ENCODE data around the gene JCAD. TPM values are rescaled to one million over a fixed set of nuclear protein-coding genes. Genes with fewer than 3 reads are reported as not detected.

JCAD gene
- total and polyA plus RNA-seq, 2 of the 8 experiments (the other 6 are each of a cell fraction or from before 2014, with no cell fraction given): 0.56 to 5.2 TPM

DNA sequence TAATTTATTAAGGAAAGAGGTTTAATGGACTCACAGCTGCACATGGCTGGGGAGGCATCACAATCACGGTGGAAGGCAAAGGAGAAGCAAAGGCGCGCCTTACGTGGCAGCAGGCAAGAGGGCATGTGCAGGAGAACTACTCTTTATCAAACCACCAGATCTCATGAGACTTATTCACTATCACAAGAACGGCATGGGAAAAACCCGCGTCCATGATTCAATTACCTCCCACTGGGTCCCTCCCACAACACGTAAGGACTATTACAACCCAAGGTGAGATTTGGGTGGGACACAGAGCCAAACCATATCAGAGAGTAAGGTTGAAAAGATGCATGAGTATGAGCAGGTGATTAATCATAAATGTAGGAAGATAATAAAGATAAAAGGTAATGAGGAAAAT, 3.2 kb upstream of the JCAD start:
- FAIRE-seq (no peak), DNase-seq (ENCODE audit: low read depth in 1 of 2, low spot score in 2 of 2) (no peak)
- Histone ChIP-seq H3K9ac (replicated peaks in 1 of 4; ENCODE audit: extremely low read depth in 1 of 4, low read depth in 3 of 4, low read length in 3 of 4) (no peak overlapping the region), H2BK120ac (replicated peaks; ENCODE audit: low read depth, low read length) (no peak overlapping the region), H2AK5ac (ENCODE audit: low read depth, low read length) (no peak overlapping the region), H4K5ac (ENCODE audit: insufficient read length, low read depth, low read length) (no peak overlapping the region), H3K79me2 (ENCODE audit: control insufficient read depth in 1 of 2, insufficient read depth in 2 of 2, low read length in 2 of 2) (no peaks in the 10 kb centered on the region), H2BK20ac (ENCODE audit: low read length) (no peak overlapping the region), H4K91ac (replicated peaks; ENCODE audit: insufficient read length, low read length) (no peak overlapping the region), H3K4me3 (ENCODE audit: extremely low read depth in 1 of 4, insufficient read depth in 2 of 4, low read depth in 3 of 4, low read length in 4 of 4) (no peak overlapping the region), H2BK15ac (ENCODE audit: low read length) (no peak overlapping the region), H3K36me3 (ENCODE audit: control insufficient read depth in 2 of 4, insufficient read depth in 4 of 4, low read length in 3 of 4) (0 out of 8 replicates have a peak, but pooled peaks cover 0 to 3% (median 0%) of the 10 kb centered on the region in 4 experiments), H2BK5ac (ENCODE audit: low read depth, low read length) (no peak overlapping the region), H3K79me1 (ENCODE audit: low read depth, low read length) (no peaks in the 10 kb centered on the region), H3K9me3 (ENCODE audit: insufficient read depth in 2 of 2, low read depth in 1 of 2, low read length in 1 of 2) (no peaks in the 10 kb centered on the region), H3K4me2 (ENCODE audit: insufficient read depth in 1 of 2, low read depth in 2 of 2, low read length in 2 of 2) (no peak overlapping the region), H3K4me1 (replicated peaks in 1 of 4; ENCODE audit: control insufficient read depth in 3 of 4, insufficient read depth in 4 of 4, low read length in 3 of 4) (peaks cover 0 to 11% (median 8%) of the 10 kb centered on the region in 4 experiments; a peak in 6 of 7 replicates), H4K20me1 (replicated peaks in 1 of 2; ENCODE audit: control insufficient read depth in 1 of 2, insufficient read depth in 2 of 2, low read length in 2 of 2) (peaks cover 0 to 4% of the 10 kb centered on the region in 2 experiments), H3K23ac (ENCODE audit: insufficient read length) (no peak overlapping the region), H3K18ac (ENCODE audit: extremely low read depth, low read length) (no peak overlapping the region), H3K56ac (replicated peaks; ENCODE audit: insufficient read length, low read depth, low read length) (no peak overlapping the region), H3K27ac (ENCODE audit: low read depth, low read length) (no peak overlapping the region), H2BK12ac (ENCODE audit: low read depth, low read length) (no peak overlapping the region), H3K23me2 (ENCODE audit: low read depth, low read length) (peaks cover 15% of the 10 kb centered on the region), H3K4ac (replicated peaks; ENCODE audit: insufficient read length, low read depth, low read length) (no peak overlapping the region), H3K14ac (ENCODE audit: insufficient read length) (no peak overlapping the region), H4K8ac (ENCODE audit: extremely low read depth, insufficient read depth, low read length) (no peak overlapping the region), H3K27me3 (replicated peaks in 1 of 4; ENCODE audit: control insufficient read depth in 3 of 4, extremely low read depth in 1 of 4, insufficient read depth in 3 of 4, low read length in 3 of 4) (peaks cover 5 to 29% (median 20%) of the 10 kb centered on the region in 4 experiments), H2AFZ (ENCODE audit: low read length) (no peak overlapping the region)
- 97% methylated on average over 7 of the region's 8 CpGs; no CpG with 5 or more reads in 1 of the 2 experiments for WGBS, 2 experiments (ENCODE audit: extremely low coverage in 1 of 2, insufficient coverage in 1 of 2, insufficient read length in 1 of 2, insufficient replicate concordance in 2 of 2, low coverage in 1 of 2, low lambda C conversion rate in 2 of 2, missing lambda C conversion rate in 1 of 2)
- ChIA-PET CTCF (ENCODE audit: partially characterized antibody) (no interaction called here), POLR2A (ENCODE audit: partially characterized antibody) (no interaction called here)
- TF ChIP-seq POU5F1 (IDR thresholded peaks at IDR 0.05; ENCODE audit: low read depth, low read length) (no peak), KDM1A (IDR thresholded peaks at IDR 0.05; ENCODE audit: borderline replicate concordance, low read length) (no peak), NRF1 (IDR thresholded peaks at IDR 0.05; ENCODE audit: low read depth, low read length) (no peak), NANOG (IDR thresholded peaks at IDR 0.05; ENCODE audit: insufficient read depth, low read depth, low read length, poor library complexity, severe bottlenecking) (no peak), EGR1 (IDR thresholded peaks at IDR 0.05; ENCODE audit: borderline replicate concordance, low read depth, low read length) (no peak)
